Loucy (cell line): ENCODE measurements around the gene MARS1.
"Not testable (repeated sequence)": the region's sequence is repeated elsewhere in the genome, so short reads cannot be mapped to it uniquely, and the experiment has no call there.

Experiments used
- CTCF ChIP-seq: fragments of 200-600 bp; sonication (generic); conservative IDR thresholded peaks from 2 replicates; pipeline ENCODE4 v1.5.1; 2014; ENCODE audit warnings: mild to moderate bottlenecking, antibody characterized with exemption, low read length
- EZH2phosphoT487 ChIP-seq: fragments of 200-600 bp; IDR thresholded peaks from 2 replicates; pipeline ENCODE4 v1.6.1; 2018; ENCODE audit warnings: antibody characterized with exemption, mild to moderate bottlenecking, moderate library complexity, borderline replicate concordance

GRCh38 chr12:57517718-57518117, 29.9 kb downstream of the MARS1 start:
- not testable (repeated sequence) for TF ChIP-seq CTCF, EZH2phosphoT487
